HuH-7 (cell line): Measurements from ENCODE around the gene CCDC106.

Experiments used
- DNase-seq: peaks from one replicate; pipeline ENCODE4 v3.0.0; 2011; ENCODE audit warnings: low spot score

CCDC106 gene

GRCh38 chr19:55647732-55648584, at the start of gene CCDC106:
Gene CCDC106, plus strand, starts transcription at chr19:55648212. Its CDS starts 835 bp downstream, at chr19:55649047.
- peak; percentile 87 for DNase-seq

GRCh38 chr19:55598719-55599467, 49.1 kb upstream of the CCDC106 start:
- DNase-seq: peak; percentile 90

GRCh38 chr19:55599468-55599841, 48.6 kb upstream of the CCDC106 start, which contains the start of gene FIZ1:
Gene FIZ1, minus strand, starts transcription at chr19:55599517. Its CDS starts 1,652 bp downstream, at chr19:55597865.
- peak; percentile 92 for DNase-seq

- peak; percentile 79 for DNase-seq
These were observed 48.0 kb upstream of the CCDC106 start, which contains the start of gene ZNF524 for GRCh38 chr19:55599842-55600661. Gene ZNF524, plus strand, starts transcription at chr19:55600288. Its CDS starts 1,825 bp downstream, at chr19:55602113.

- no peak for DNase-seq
These were observed 47.4 kb upstream of the CCDC106 start for GRCh38 chr19:55600662-55601028.

GRCh38 chr19:55601084-55601483, 46.9 kb upstream of the CCDC106 start:
- no peak for DNase-seq

GRCh38 chr19:55602104-55603001, 45.7 kb upstream of the CCDC106 start:
- no peak for DNase-seq

- DNase-seq: no peak
These were observed 44.9 kb upstream of the CCDC106 start for GRCh38 chr19:55603115-55603514.

GRCh38 chr19:55603581-55604292, 44.3 kb upstream of the CCDC106 start:
- DNase-seq: no peak

GRCh38 chr19:55605207-55605636, 42.8 kb upstream of the CCDC106 start:
- DNase-seq: peak; percentile 93

- peak; percentile 87 for DNase-seq
These were observed 42.2 kb upstream of the CCDC106 start, which contains the start of gene ZNF865 for GRCh38 chr19:55605637-55606470. Gene ZNF865, plus strand, starts transcription at chr19:55605647. Its CDS starts 7,972 bp downstream, at chr19:55613619.

- no peak for DNase-seq
These were observed 41.6 kb upstream of the CCDC106 start for GRCh38 chr19:55606471-55606787.

- no peak for DNase-seq
These were observed 41.2 kb upstream of the CCDC106 start for GRCh38 chr19:55606817-55607216.

- no peak for DNase-seq
These were observed 38.7 kb upstream of the CCDC106 start for GRCh38 chr19:55609326-55609725.

GRCh38 chr19:55611300-55611982, 36.6 kb upstream of the CCDC106 start:
- no peak for DNase-seq

GRCh38 chr19:55611983-55612645, 35.9 kb upstream of the CCDC106 start:
- no peak for DNase-seq

- no peak for DNase-seq
These were observed 34.6 kb upstream of the CCDC106 start for GRCh38 chr19:55613396-55613795.
